Head of caudate nucleus (tissue), 42 donors: ENCODE data around the gene KCNQ2.

ENCODE experiments used
- DNase-seq, 42 donors: peaks; one replicate each; pipeline versions ENCODE4 v3.0.0 to v3.0.0-alpha.2; 2020 to 2021; ENCODE audit warnings: mixed read lengths in 7 of 42
- intact Hi-C: fragments of 100-400 bp; cut with DNase I; formaldehyde crosslinking; loops from one replicate; pipeline ENCODE4 v1.15.0; 2022

Gene KCNQ2

DNA sequence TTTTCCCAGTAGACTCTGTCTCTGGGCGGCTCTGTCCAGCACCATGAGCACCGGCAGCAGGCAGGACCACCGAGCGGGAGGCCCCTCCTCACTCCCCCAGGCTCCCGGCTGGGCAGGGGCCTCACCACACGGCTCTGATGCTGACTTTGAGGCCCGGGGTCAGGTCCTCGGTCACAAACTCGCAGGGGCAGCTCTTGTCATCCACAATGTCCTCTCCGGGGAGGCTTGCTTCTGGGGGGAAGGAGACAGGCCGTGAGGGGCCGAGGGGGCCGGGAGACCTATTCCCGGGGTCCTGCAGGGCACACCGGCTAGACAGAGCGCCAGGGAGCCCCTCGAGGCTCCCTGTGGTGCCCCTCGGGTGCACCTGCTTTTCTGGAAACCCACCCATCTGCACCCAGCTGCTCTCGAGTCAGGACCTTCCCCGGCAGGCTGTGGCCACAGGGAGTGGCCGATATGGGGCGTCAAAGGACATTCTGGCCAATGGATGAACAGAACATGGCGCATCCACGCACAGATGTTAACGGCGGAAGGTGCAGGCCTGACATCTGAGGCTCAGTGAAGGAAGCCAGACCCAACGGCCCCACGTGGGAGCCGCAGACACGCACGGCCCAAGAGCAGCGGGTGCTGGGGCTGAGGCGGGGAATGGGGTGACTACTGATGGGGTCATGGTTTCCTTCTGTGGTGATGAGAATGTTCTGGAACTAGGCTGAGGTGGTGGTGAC is 58.3 kb downstream of the KCNQ2 start:
- intact Hi-C loops: no loop called here
- DNase-seq: no peak

DNA sequence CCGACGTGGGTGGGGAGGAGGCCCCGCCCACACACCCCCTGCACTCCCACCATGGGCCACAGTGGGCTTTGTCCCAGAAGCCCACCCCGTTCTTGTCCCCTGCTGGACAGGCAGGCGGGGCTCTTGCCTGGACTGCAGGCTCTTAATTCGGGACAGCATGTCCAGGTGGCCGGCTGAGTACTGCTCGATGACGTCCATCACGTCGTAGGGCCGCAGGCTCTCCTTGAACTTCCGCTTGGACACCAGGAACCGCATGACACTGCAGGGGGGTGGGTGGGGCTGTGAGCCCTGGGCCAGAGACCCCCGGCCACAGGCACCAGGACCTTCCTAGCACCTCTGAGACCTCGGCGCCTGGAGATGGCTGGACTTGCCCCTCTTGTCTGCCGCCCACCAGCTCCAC is 59.1 kb downstream of the KCNQ2 start:
- intact Hi-C loops: no loop called here
- no peak for DNase-seq

DNA sequence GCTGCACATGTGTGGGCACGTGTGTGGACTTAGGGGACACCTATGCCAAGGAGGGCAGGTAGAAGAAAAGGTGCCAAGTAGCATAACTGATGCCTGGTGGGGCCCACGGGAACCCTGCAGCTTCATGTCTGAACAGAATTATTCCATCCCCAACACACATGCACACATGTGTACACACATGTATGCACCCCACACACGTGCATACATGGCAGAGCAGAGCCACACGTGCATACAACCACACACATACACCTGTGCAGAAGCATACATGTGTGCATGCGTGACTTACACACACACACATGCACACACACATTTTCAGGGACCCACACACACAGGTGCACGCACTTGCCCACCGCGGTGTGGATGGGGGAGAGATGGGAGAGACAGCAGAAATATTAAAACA is 59.6 kb downstream of the KCNQ2 start:
- intact Hi-C loops: no loop called here
- DNase-seq: no peak

DNA sequence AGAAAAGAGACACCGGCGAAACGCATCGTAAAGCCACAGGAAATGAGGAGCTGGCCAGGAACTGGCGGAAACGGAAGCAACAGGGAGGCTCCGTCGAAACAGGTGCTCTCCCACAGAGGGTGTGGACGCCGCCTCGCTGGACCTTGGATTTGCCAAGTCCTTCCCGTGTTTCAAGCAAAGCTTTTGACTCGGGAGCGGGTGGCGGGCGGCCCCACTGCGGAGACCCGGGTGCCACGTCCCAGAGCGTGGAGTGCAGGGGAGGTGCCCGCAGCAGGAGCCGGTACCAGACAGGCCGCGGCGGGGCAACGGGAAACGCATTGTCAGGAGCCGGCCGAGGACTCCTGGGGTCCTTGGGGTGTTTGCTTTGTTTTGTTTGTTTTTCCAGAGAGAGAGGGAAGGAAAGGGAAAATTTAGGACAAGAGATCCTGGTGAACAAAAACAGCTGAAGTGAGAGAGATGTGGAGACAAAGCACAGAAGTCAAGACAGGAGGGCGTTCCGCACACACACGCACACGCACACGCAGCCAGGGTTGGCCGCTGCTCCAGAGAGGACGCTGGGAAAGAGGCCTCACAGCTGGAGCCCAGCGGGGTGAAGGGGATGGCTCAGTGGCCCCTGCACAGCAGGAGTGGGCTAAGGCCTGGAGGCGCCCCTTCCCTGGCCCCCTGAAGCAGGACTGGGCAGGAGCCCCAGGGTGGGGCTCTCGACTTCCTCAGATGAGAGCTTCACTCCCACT is 60.4 kb downstream of the KCNQ2 start:
- DNase-seq: no peak

DNA sequence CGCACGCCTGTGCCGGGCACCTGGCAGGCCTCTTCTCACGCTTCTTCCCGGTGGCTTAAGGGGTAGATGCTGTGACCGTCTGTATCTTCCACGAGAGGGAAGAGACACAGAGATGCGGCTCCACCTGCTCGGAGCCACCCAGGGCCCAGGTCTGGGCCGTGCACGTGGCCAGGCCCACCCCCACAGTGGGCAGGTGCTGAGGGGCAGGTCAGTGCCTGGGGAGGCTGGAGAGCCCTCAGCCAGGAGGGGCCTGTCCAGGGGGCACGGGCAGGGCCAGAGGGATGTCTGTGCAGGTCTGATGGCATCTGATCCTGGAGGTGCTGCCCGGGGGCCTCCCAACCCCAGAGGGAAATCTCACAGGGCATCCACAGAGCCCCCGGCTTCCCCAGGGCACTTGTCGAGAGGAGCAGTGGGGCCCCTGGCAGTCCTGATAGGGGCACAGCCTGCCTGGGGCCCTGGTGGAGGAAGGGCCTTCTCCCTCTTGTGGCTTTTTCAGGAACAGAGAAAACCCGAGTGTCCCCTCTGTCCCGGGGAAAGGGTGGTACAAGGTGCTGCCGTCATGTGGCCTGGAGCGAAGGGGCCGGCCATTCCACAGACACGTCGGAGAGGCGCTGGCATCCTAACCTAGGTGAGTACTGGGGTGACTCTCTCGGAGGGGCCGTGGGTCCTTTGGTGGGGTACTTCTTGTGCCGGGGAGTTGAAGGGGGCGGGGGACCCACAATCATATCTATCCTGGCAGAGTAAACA is 61.1 kb downstream of the KCNQ2 start:
- intact Hi-C loops: no loop called here

More for the DNA sequence above, 60.4 kb downstream of the KCNQ2 start:
- intact Hi-C loops: no loop called here

DNA sequence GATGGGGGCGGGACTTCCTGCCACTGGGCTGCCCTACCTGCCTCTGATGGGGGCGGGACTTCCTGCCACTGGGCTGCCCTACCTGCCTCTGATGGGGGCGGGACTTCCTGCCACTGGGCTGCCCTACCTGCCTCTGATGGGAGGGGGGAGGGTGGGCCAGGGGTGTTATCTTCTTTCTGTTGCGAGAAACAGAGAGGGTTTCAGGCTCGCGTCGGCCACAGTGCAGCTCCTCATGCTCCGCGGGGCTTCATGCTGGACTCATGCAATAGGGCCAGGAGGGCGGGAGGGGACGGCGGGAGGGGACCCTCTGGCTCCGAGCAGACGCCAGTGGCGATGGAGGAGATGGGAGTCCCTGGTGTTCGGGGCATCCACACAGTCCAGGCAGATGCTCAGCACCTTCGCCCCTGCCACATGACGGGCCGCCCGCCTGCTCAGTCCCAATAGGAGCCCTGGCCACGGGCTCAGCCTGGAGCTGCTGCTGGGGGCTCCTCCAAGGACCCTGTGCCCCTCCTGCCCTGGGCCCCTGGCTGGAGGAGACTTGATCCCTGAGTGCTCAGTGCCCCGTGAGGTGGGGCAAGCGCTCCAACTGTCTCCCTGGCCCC is 62.5 kb downstream of the KCNQ2 start:
- no peak for DNase-seq
- intact Hi-C loops: no loop called here

More for the DNA sequence above, 61.1 kb downstream of the KCNQ2 start:
- DNase-seq: no peak

DNA sequence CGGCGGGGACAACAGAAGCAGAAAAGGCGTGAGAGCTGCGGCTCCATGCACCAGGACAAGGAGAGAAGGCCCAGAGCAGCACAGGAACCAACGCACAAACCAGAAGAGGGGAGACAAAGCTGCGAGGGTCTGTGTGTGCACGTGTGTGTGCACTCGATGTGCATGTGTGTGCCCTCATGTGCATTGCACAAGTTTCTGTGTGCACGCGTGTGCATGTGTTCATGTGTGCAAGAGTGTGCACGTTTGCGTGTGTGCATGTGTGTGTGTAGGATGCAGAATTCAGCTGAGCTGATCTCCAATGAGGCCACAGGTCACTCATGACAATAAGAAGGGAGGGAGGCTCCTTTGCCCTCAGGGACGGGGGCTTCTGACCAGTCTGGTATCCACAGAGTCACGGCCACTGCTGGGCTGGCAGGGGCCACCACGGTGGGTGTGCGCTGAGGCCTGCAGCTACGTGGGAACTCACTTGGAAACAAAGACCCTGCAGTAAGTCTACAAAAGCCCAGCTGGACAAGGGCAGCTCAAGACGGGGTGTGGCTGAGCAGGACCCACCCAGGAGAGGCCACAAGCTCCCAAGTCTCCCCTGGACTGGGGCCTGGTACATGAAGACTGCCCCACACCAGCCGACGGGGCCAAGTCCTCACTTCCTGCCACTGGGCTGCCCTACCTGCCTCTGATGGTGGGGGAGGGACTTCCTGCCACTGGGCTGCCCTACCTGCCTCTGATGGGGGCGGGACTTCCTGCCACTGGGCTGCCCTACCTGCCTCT is 63.2 kb downstream of the KCNQ2 start:
- peak in 15 of 42 donors; percentile 21 to 67 (median 42) for DNase-seq
- intact Hi-C loops: no loop called here

DNA sequence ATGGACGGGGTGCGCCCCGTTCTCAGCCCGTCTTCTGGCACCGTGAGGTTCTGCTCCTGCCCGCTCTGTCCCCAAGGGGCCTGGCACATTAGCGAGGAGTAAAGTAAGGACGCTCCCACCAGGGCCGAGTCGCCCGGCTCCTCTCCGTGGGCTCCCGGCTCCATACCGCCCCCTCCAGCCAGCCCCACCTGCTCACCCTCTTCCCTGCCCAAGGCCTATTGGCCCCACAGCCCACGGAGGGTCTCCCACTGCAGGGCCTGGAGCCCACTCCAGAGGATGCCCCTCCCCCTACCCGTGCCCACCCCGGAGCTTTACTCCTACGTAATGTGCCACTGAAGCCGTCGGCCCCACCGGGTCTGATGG is 63.8 kb downstream of the KCNQ2 start:
- no peak for DNase-seq
- intact Hi-C loops: no loop called here

DNA sequence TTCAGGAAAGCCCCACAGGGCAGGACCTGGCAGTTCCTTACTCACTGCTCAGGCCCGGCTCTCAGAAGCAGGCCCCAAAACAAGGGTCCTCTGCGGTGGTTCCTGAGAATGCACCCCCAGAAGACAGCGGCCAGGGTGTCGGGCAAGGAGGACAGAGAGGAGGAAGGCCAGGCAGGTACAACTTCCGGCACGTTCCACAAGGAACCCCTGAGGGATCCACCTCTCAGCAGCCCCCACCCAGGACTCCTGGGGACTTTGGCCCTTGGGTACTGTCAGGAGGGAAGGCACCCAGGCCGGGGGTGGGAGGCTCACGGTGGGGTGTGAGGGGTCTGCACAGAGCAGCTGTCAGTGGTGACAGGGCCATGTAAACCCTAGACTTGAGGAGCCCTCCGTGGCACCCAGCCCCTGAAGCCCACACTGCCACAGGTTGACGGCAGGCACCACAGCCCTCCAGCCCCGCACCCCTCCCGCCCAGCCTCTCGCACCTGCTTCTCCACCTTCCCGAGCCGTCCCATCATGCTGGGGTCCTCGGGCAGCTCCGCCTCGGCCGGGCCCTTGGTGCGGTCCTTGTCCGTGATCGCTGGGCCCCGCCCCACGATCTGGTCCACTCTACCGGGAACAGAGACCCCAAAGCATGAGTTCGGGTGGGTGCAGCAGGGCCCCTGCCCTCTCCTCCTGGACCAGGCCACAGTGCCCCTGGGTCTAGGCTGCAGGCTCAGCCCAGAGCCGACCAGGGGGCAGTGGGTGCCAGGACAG is 64.3 kb downstream of the KCNQ2 start:
- intact Hi-C loops: no loop called here
- DNase-seq: no peak

DNA sequence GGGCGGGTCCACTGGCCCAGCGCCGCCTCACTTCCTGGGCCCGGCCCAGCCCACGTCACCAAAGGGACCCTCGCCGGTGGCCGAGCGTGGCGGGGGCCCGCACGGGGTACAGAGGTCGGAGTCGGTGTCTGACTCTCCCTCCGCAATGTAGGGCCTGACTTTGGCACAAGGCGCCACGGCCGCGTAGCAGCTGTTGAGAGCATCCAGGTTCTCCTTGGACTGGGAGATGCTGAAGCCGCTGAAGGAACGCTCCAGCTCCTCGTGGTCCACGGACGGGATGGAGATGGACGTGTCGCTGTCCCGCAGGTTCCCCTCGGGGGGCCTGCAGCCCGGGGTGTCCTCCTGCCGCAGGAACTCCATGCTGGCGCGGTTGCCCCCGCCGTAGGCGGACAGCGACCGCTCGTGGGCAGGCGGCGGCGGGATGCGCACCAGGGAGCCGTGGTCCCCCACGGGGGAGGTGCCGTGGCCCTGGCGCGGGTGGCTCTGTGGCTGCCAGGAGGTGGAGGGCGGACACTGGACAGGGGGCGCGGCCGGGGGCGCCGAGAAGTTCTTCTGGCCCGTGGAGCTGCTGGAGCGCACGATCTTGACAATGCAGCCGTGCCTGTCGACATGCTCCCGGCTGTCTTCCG is 65.7 kb downstream of the KCNQ2 start:
- intact Hi-C loops: no loop called here

DNA sequence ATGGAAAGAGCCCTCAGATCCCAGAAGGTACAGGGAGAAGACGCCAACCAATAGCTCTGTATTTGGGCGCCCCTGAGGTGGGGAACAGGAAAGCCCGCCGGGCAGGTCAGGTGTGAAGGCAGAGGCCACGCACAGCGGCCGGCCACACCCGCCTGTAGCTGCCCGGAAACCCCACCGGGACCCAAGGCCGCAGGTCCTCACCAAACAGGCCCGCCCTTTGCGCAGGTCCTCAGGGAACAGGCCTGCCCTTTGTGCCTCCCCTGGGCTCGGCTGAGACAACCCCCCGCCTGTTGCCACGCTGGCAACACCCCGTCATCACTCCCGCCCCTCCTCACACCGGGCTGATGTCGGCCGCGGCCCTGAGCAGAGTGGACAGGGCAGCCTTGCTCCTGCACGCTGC is 66.4 kb downstream of the KCNQ2 start:
- no peak for DNase-seq
- intact Hi-C loops: no loop called here

More for the DNA sequence above, 65.7 kb downstream of the KCNQ2 start:
- DNase-seq: no peak

DNA sequence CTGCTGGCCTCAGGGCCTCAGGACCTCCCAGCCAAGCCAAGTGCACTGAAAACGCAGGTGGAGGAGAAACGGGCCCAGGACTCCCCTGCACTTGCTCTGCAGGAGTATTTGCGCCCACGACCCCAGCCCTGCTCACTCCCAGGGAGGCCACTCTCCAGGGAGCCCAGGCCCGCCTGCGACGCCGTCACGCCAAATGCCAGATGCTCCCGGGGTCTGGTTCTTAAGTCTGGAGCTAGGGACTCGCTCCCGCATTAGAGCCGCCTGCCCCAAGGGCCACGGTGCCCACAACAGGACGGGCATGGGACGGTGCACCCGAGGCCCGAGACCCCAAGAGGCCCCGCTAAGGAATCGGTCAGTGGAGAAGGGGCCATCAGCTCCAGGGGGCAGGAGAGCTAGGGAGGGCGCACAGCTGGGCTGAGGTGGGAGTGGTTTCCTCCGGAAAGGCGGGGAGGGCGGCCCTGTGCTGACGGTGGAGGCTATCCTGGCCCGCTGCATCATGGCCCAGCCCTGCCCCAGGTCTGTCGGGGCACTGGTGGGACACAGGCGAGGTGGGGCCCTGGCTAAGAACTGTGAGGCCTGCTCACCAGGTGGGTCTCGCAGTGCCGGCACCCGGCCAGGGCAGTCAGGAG is 67.2 kb downstream of the KCNQ2 start:
- DNase-seq: no peak
- intact Hi-C loops: no loop called here

DNA sequence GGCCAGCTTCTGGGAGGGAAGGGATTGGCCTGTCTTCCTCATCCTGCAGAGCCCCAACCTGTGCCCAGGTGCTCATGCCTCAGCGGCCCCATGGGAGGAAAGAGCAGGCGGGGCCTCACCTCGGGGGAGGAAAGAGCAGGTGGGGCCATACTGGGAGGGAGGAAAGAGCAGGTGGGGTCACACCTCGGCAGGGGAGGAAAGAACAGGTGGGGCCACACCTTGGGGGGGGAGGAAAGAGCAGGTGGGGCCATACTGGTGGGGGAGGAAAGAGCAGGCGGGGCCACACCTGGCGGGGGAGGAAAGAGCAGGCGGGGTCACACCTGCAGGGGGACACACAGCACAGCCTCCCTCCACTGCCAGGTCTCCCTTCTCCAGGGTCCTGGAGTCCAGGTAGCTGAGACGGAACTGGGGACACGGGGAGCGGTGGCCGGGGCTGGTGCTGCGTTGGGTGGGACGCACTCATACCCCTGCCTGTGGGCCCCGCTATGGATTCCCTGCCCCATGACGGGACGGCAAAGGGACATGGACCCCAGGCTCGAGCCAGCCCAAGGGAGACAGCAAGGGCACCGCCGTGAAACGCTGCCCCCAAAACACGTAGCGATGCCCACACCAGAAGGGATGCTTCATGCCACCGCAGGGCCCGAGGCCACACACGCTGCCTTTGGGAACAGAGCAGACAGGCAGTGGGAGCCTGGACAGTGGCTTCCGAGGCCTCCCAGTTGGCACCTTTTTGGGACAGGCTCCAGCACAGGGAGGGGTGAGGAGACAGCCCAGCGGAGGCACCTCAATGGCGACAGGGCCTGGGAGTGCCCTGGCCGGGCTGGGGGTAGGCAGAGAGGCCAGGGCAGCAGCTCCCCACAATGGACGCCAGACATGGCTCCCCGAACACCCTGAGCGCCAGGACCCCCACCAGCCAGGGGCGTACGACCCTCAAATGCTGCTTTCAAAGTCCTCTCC is 68.0 kb downstream of the KCNQ2 start:
- no peak for DNase-seq
- intact Hi-C loops: no loop called here

DNA sequence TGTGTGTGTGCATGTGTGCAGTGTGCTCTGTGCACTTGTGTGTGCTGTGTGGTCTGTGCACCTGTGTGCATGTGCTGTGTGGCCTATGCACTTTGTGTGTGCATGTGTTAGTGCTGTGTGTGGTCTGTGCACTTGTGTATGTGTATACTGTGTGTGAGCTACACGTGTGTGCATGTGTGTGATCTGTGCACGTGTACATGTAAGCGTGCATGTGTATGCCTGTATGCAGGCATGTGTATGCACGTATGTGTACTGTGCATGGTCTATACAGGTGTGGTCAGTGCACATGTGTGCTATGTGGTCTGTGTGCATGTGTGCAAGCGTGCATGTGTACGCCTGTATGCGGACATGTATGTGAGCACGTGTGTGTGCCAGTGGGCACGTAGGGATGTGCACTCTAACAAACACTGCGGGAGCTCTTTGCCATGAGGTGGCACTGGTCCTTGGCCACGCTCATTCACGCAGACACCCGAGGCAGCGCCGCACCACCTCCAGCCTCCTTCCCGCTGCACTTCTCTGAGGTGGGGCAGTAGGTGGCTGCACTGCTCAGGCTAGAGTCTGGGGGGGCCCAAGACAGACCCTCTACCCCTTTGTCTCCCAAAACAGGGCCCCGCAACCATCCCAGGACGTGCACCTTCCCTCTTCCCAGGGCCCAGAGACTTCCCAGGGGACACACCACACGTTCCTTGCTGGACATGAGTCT is 68.9 kb downstream of the KCNQ2 start:
- no peak for DNase-seq
- intact Hi-C loops: no loop called here

DNA sequence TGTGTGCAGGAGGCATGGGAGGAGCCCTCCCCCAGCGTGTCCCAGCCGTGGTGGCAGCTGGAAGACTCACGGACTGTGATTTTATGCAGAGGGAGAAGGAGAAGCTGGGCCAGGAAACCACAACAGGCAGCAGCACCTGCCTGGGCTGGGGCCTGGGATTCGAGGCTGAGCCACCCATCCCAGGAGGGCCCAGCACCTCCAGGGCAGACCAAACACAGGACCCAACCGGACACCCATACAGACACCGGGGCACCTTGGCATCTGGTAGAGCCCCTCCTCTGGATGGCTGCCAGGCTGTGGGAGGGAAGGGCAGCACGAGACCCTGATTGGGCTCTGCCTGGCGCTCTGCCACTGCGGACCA is 69.6 kb downstream of the KCNQ2 start:
- no peak for DNase-seq
- intact Hi-C loops: no loop called here
